ENCODE results near the gene FANCF.
A peak's percentile ranks its signal among the peaks of the same experiment; 100 is the strongest.

FANCF gene

GRCh38 chr11:22624742-22625447, 728 bp downstream of the FANCF start:
- DNase-seq (ENCODE audit: low spot score) = peak; percentile 61

GRCh38 chr11:22617868-22618267, 7.8 kb downstream of the FANCF start:
- DNase-seq (ENCODE audit: low spot score) = no peak

- DNase-seq (ENCODE audit: low spot score) = no peak
These were observed 21.7 kb downstream of the FANCF start for GRCh38 chr11:22603933-22604332.

- DNase-seq (ENCODE audit: low spot score) = no peak
These were observed 23.1 kb downstream of the FANCF start for GRCh38 chr11:22602504-22602903.

- DNase-seq (ENCODE audit: low spot score) = no peak
These were observed 26.2 kb downstream of the FANCF start for GRCh38 chr11:22599458-22599857.

GRCh38 chr11:22597062-22597461, 28.6 kb downstream of the FANCF start:
- DNase-seq (ENCODE audit: low spot score) = no peak

GRCh38 chr11:22584976-22585375, 40.6 kb downstream of the FANCF start:
- DNase-seq (ENCODE audit: low spot score) = no peak

GRCh38 chr11:22583963-22584492, 41.6 kb downstream of the FANCF start:
- DNase-seq (ENCODE audit: low spot score) = no peak

GRCh38 chr11:22582151-22582410, 43.5 kb downstream of the FANCF start:
- no peak for DNase-seq (ENCODE audit: low spot score)

GRCh38 chr11:22581354-22582150, 44.1 kb downstream of the FANCF start:
- no peak for DNase-seq (ENCODE audit: low spot score)

- no peak for DNase-seq (ENCODE audit: low spot score)
These were observed 47.8 kb downstream of the FANCF start for GRCh38 chr11:22577854-22578253.

All from CD4-positive, alpha-beta T cell treated with Interleukin-6 at 100 ng/mL for 8 hours (primary cell).